HG02610 (cell line): ENCODE results near the gene ERRFI1.
"Not testable (repeated sequence)": the region's sequence is repeated elsewhere in the genome, so short reads cannot be mapped to it uniquely, and the experiment has no call there.

Experiments used
- ATAC-seq: cut with Tn5 transposase; IDR thresholded peaks from one replicate; pipeline ENCODE4 v1.9.1; 2021; ENCODE audit warnings: mild to moderate bottlenecking, moderate library complexity; ENCODE audit not compliant: unreplicated experiment

Gene ERRFI1

GRCh38 chr1:8026153-8026975, at the start of gene ERRFI1:
Gene ERRFI1 (minus strand): TSS chr1:8026309. CDS start chr1:8015619, 10,690 bp downstream.
- ATAC-seq, result peak; percentile 86

GRCh38 chr1:8075511-8076051, 49.5 kb upstream of the ERRFI1 start:
- ATAC-seq, result no peak

- ATAC-seq, result no peak
These were observed 47.2 kb upstream of the ERRFI1 start for GRCh38 chr1:8073112-8073855.

GRCh38 chr1:8070381-8070811, 44.3 kb upstream of the ERRFI1 start:
- ATAC-seq, result no peak

- not testable (repeated sequence) for ATAC-seq
These were observed 43.7 kb upstream of the ERRFI1 start for GRCh38 chr1:8069614-8070320.

GRCh38 chr1:8065369-8065768, 39.3 kb upstream of the ERRFI1 start:
- ATAC-seq, result no peak

GRCh38 chr1:8063298-8064036, 37.4 kb upstream of the ERRFI1 start:
- no peak for ATAC-seq

- ATAC-seq, result no peak
These were observed 36.8 kb upstream of the ERRFI1 start for GRCh38 chr1:8062861-8063260.

GRCh38 chr1:8061673-8062386, 35.7 kb upstream of the ERRFI1 start:
- ATAC-seq, result no peak

- no peak for ATAC-seq
These were observed 35.1 kb upstream of the ERRFI1 start for GRCh38 chr1:8061210-8061609.

- no peak for ATAC-seq
These were observed 33.1 kb upstream of the ERRFI1 start for GRCh38 chr1:8059161-8059622.

- not testable (repeated sequence) for ATAC-seq
These were observed 31.7 kb upstream of the ERRFI1 start for GRCh38 chr1:8057779-8058178.

- ATAC-seq, result no peak
These were observed 29.9 kb upstream of the ERRFI1 start for GRCh38 chr1:8055973-8056372.

GRCh38 chr1:8053878-8054567, 27.9 kb upstream of the ERRFI1 start:
- no peak for ATAC-seq

- ATAC-seq, result no peak
These were observed 25.5 kb upstream of the ERRFI1 start for GRCh38 chr1:8051650-8052049.

GRCh38 chr1:8049229-8049628, 23.1 kb upstream of the ERRFI1 start:
- ATAC-seq, result not testable (repeated sequence)

GRCh38 chr1:8047686-8048445, 21.8 kb upstream of the ERRFI1 start:
- no peak for ATAC-seq

GRCh38 chr1:8047112-8047511, 21.0 kb upstream of the ERRFI1 start:
- ATAC-seq, result no peak
